Measurements from ENCODE around the gene DNAJC27. TPM values are rescaled to one million over a fixed set of nuclear protein-coding genes. Genes with fewer than 3 reads are reported as not detected.

Gene DNAJC27
- total and polyA plus RNA-seq, 2 of the 13 experiments (the other 11 are each of a cell fraction or from before 2014, with no cell fraction given), result 3.1 to 3.7 TPM

DNA sequence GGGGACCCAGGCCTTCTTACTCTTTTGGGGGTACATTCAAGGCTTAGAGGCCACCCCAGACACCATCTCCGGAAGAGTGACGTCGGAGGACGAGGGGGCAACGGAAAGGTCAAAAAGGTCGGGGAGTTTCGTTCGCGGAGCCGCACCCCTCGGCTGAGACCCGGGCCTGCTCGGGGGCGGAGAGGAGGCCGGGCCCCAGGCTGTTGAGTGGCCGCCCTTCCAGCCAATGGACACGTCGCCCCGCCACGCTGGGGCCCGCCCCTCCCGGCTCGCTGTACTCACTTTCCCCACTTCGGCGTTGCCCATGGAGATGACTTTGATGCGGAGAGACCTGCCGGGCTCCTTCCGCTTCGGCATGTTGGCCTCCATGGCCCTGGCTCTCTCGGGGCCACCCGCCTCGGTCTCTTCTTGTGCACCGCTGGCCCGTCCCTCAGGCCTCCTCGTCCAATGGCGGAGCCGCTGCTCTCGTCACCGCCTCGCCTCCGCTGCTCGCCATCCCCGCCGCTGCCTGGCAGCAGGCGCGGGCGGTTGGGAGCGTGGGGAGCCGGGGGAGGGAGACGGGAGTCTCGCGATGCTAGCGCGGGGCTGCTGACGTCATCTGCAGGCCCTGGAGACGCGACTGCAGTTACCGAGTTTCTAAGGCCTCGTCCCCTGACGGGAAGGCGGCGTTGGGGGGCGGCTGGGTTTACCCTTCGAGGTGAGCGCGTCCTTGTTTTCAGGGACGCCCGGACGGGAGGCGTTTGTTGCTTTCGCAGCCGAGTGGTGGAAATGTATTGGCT lies at the start of gene DNAJC27 (continued):
- TF ChIP-seq ARID5B (CRISPR knock-in tag; IDR thresholded peaks at IDR 0.05) (0 out of 2 replicates have a peak, but pooled peaks have one; percentile 72), ISX (CRISPR knock-in tag; conservative IDR thresholded peaks at IDR 0.05) (no peak), ZNF275 (CRISPR knock-in tag; IDR thresholded peaks at IDR 0.05; ENCODE audit: borderline replicate concordance) (peak; percentile 86; the same call in 1 of the 2 replicates), NR1H2 (CRISPR knock-in tag; IDR thresholded peaks at IDR 0.05; ENCODE audit: borderline replicate concordance, low read depth) (peak; percentile 67), NFATC3 (CRISPR knock-in tag; IDR thresholded peaks at IDR 0.05) (peak; percentile 92), ZNF367 (CRISPR knock-in tag; IDR thresholded peaks at IDR 0.05; ENCODE audit: borderline replicate concordance) (0 out of 2 replicates have a peak, but pooled peaks have one; percentile 32), GATAD1 (CRISPR knock-in tag; IDR thresholded peaks at IDR 0.05) (peak; percentile 91), SETDB1 (CRISPR knock-in tag; IDR thresholded peaks at IDR 0.05; ENCODE audit: borderline replicate concordance) (no peak), SATB2 (CRISPR knock-in tag; IDR thresholded peaks at IDR 0.05) (no peak; the same call in 1 of the 2 replicates), FOXO4 (CRISPR knock-in tag; conservative IDR thresholded peaks at IDR 0.05) (no peak), FOXC1 (CRISPR knock-in tag; IDR thresholded peaks at IDR 0.05; ENCODE audit: borderline replicate concordance) (peak; percentile 69; the same call in 1 of the 2 replicates), ELK4 (CRISPR knock-in tag; IDR thresholded peaks at IDR 0.05; ENCODE audit: borderline replicate concordance) (peak; percentile 77), LBX2 (CRISPR knock-in tag; IDR thresholded peaks at IDR 0.05; ENCODE audit: borderline replicate concordance) (peak; percentile 21), ZNF788 (CRISPR knock-in tag; IDR thresholded peaks at IDR 0.05; ENCODE audit: borderline replicate concordance) (peak; percentile 93; the same call in 1 of the 2 replicates), HES4 (CRISPR knock-in tag; IDR thresholded peaks at IDR 0.05; ENCODE audit: borderline replicate concordance) (peak; percentile 81), CBX2 (IDR thresholded peaks at IDR 0.05; ENCODE audit: low read depth, low read length) (no peak), CBX2 (CRISPR knock-in tag; IDR thresholded peaks at IDR 0.05; ENCODE audit: low read depth) (no peak), AGO1 (IDR thresholded peaks at IDR 0.05; ENCODE audit: low read depth, low read length, poor library complexity, severe bottlenecking) (peak; percentile 62), SNRNP70 (IDR thresholded peaks at IDR 0.05; ENCODE audit: low read depth, low read length) (no peak), ZNF7 (CRISPR knock-in tag; IDR thresholded peaks at IDR 0.05) (peak; percentile 4; the same call in 1 of the 2 replicates), ZNF382 (CRISPR knock-in tag; IDR thresholded peaks at IDR 0.05; ENCODE audit: borderline replicate concordance) (no peak)
